ENCODE measurements around the gene MPZL2.

Gene MPZL2

GRCh38 chr11:118213201-118213600, 50.9 kb downstream of the MPZL2 start:
- no peak overlapping the region for H3K27ac Mint-ChIP-seq
- no peak for DNase-seq
- H3K4me1 Mint-ChIP-seq, result no peaks in the 10 kb centered on the region
- no peak for TF ChIP-seq CTCF (IDR thresholded peaks at IDR 0.05)
- no peaks in the 10 kb centered on the region for H3K9me3 Mint-ChIP-seq
- H3K36me3 Mint-ChIP-seq (ENCODE audit: low read depth), result no peaks in the 10 kb centered on the region
- H3K4me3 Mint-ChIP-seq, result no peak overlapping the region
- H3K27me3 Mint-ChIP-seq (ENCODE audit: low read depth, poor library complexity), result peaks cover 78% of the 10 kb centered on the region

- no peak for TF ChIP-seq CTCF (IDR thresholded peaks at IDR 0.05)
- no peaks in the 10 kb centered on the region for H3K4me1 Mint-ChIP-seq
Observed at GRCh38 chr11:118212781-118213191, 51.3 kb downstream of the MPZL2 start.

GRCh38 chr11:118212131-118212725, 51.9 kb downstream of the MPZL2 start:
- TF ChIP-seq CTCF (IDR thresholded peaks at IDR 0.05), result no peak
- H3K36me3 Mint-ChIP-seq (ENCODE audit: low read depth), result no peaks in the 10 kb centered on the region
- peaks cover 80% of the 10 kb centered on the region for H3K27me3 Mint-ChIP-seq (ENCODE audit: low read depth, poor library complexity)
- no peak for DNase-seq
- no peaks in the 10 kb centered on the region for H3K4me1 Mint-ChIP-seq
- no peaks in the 10 kb centered on the region for H3K9me3 Mint-ChIP-seq
- H3K27ac Mint-ChIP-seq, result no peak overlapping the region
- no peak overlapping the region for H3K4me3 Mint-ChIP-seq

More at GRCh38 chr11:118212781-118213191, 51.3 kb downstream of the MPZL2 start:
- Mint-ChIP-seq H3K27me3 (ENCODE audit: low read depth, poor library complexity) (peaks cover 82% of the 10 kb centered on the region), H3K27ac (no peak overlapping the region), H3K36me3 (ENCODE audit: low read depth) (no peaks in the 10 kb centered on the region), H3K9me3 (no peaks in the 10 kb centered on the region), H3K4me3 (no peak overlapping the region)
- no peak for DNase-seq

GRCh38 chr11:118211006-118211405, 53.1 kb downstream of the MPZL2 start:
- no peak for DNase-seq
- Mint-ChIP-seq H3K4me1 (no peaks in the 10 kb centered on the region), H3K4me3 (no peak overlapping the region), H3K9me3 (no peaks in the 10 kb centered on the region), H3K27ac (no peak overlapping the region), H3K27me3 (ENCODE audit: low read depth, poor library complexity) (peaks cover 83% of the 10 kb centered on the region), H3K36me3 (ENCODE audit: low read depth) (no peaks in the 10 kb centered on the region)
- no peak for TF ChIP-seq CTCF (IDR thresholded peaks at IDR 0.05)

GRCh38 chr11:118210323-118210722, 53.8 kb downstream of the MPZL2 start:
- no peak for DNase-seq
- no peak for TF ChIP-seq CTCF (IDR thresholded peaks at IDR 0.05)
- Mint-ChIP-seq H3K4me3 (no peak overlapping the region), H3K4me1 (no peaks in the 10 kb centered on the region), H3K27ac (no peak overlapping the region), H3K36me3 (ENCODE audit: low read depth) (no peaks in the 10 kb centered on the region), H3K27me3 (ENCODE audit: low read depth, poor library complexity) (peaks cover 85% of the 10 kb centered on the region), H3K9me3 (no peaks in the 10 kb centered on the region)

- no peak for TF ChIP-seq CTCF (IDR thresholded peaks at IDR 0.05)
- Mint-ChIP-seq H3K4me1 (no peaks in the 10 kb centered on the region), H3K27ac (no peak overlapping the region), H3K36me3 (ENCODE audit: low read depth) (no peaks in the 10 kb centered on the region), H3K4me3 (no peak overlapping the region), H3K9me3 (no peaks in the 10 kb centered on the region), H3K27me3 (ENCODE audit: low read depth, poor library complexity) (peaks cover 85% of the 10 kb centered on the region)
- no peak for DNase-seq
Observed at GRCh38 chr11:118209033-118209432, 55.1 kb downstream of the MPZL2 start.
